ACHN (cell line): ENCODE measurements around the gene TSFM.
"Not testable (repeated sequence)": the region's sequence is repeated elsewhere in the genome, so short reads cannot be mapped to it uniquely, and the experiment has no call there.

Experiments used
- DNase-seq: peaks from one replicate; pipeline ENCODE4 v3.0.0-alpha.2; 2015
- in situ Hi-C: cut with HindIII; loops from 2 replicates; pipeline ENCODE4 v1.10.0; 2017; ENCODE audit warnings: low sequenced_read_pairs, low pct_ligation_motif_present, low pct_unique_long_range_greater_than_20kb

TSFM gene

GRCh38 chr12:57806677-57807076, 24.1 kb downstream of the TSFM start:
- in situ Hi-C loops = no loop called here
- no peak for DNase-seq

GRCh38 chr12:57807285-57807684, 24.7 kb downstream of the TSFM start:
- in situ Hi-C loops = no loop called here
- no peak for DNase-seq

DNA sequence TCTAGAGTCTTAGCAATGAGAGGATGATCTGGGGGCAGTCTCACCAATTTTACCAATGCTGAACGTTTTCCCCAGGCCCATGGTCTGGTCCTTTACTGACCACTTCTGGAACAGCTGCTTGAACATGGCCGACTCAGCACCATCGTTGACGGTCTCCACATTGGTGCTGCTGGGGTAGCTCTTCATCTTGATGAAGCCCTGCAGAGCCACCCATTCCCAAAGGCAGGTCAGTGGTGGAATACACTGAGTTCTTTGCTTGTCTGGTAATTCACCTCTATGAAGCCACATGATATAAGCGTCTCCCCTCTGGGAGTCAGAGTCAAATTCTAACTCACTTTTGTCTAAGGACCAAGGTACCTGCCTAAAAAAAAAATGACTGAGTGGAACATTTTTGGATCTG, 25.8 kb downstream of the TSFM start:
- no peak for DNase-seq
- in situ Hi-C loops = no loop called here

DNA sequence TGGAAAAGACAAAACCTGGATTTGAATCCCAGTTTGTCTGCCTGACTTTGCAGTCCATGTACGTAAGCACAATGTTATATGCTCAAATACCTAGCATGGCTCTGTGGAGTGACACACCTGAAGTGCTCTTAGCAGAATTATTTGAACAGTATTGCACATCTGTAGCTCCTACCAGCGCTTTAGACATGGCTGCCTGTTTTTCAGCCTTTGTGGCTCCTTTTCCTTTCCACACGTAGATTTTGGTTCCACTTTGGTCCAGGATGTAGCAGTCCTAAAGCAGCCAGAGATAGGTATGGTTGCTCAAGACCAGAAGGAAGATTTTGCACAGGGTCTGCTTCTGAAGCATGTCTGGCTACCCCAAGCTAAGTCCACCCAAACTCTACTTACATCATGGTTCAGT, 26.8 kb downstream of the TSFM start:
- in situ Hi-C loops = no loop called here
- no peak for DNase-seq

DNA sequence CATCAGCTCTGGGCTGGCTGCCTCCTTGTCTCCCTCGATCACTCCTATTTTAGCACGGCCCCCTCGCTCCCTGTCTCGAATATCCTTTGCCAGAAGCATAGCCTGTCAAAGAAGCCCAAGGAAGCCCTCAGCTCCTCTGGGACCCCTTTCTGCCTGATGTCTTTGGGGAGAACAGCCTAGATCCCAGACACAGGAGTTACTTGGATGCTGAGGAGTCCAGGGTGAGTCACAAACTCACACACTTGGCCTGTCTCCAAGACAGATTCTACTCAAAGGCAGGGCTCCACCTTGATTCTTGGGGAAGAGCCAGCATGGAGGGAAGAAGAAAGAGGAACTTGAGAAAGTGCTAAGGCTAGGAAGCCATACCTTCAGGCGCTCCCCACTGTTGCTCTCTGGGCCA, 27.9 kb downstream of the TSFM start:
- DNase-seq = peak; percentile 51
- in situ Hi-C loops = no loop called here

DNA sequence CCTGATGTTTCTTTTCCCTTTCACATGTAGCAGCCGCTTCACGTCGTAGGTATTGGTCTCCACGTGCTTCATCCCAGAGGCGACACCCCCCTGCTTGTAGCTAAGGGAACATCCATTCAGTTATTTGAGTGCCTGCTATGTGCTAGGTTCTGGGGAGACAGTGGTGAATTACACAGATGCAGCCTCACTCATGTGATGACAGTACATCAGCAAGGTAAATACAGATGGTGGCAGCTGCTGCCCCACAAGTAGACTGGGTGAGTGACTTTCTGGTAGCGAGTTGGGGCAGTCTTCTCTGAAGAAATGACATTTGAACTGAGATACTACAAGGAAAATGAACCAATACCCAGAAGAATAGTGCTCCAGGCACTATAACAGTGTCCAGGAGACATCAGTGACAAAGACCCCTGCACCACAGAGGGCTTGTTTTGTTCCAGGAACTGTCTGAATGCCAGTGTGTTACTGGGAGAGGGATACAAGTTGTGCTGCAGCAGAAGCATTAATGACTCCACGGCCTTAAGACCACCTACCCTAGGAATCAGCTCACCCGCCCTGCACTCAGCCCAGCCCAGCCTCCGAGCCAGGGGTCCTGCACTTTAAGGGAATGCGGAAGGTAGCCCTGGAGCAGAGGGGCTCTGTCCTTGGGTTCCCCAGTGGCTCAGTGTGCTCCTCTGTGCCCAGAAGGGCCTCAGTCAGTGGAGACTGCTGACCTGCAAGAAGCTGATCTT, 28.6 kb downstream of the TSFM start:
- no peak for DNase-seq
- in situ Hi-C loops = no loop called here

DNA sequence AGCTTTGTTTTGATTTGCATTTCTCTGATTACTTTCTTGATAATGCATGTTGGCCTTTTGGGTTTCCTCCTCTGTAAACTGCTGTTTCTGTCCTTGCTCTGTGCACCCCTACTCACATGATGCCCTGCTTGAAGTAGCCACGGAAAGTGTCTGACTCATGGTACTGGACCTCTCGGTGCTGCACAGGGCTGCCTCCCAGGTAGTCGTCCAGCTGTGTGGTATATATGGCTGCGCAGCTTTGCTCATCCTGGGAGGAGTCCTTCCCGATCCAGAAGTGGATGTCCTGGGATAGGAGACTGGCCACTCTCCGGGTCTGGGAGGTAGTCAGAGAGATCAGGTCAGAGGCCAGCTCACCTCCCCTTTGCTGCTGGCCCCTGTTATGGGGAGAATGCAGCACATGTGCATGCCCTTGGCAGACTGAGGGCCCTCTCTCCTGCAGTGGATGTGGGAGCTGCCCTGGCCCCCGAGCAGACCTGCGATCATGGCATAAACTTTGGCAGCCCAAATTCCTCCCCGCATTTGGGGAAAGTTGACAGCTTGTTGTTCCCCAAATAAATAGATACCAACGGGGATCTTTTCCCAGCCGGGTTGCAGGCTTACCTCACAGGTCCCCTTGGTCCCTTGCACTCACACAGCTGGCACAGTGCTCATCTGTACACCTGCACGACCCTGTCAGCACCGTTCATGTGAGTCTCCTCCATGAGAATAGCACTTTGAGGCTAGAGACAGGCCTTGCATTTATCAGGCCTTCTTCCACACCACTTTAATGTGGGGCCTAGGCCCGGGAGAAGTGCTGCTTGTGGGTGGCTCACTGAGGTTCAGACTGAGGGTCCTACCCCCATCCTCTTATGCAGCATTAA, 30.8 kb downstream of the TSFM start:
- in situ Hi-C loops = no loop called here
- no peak for DNase-seq

DNA sequence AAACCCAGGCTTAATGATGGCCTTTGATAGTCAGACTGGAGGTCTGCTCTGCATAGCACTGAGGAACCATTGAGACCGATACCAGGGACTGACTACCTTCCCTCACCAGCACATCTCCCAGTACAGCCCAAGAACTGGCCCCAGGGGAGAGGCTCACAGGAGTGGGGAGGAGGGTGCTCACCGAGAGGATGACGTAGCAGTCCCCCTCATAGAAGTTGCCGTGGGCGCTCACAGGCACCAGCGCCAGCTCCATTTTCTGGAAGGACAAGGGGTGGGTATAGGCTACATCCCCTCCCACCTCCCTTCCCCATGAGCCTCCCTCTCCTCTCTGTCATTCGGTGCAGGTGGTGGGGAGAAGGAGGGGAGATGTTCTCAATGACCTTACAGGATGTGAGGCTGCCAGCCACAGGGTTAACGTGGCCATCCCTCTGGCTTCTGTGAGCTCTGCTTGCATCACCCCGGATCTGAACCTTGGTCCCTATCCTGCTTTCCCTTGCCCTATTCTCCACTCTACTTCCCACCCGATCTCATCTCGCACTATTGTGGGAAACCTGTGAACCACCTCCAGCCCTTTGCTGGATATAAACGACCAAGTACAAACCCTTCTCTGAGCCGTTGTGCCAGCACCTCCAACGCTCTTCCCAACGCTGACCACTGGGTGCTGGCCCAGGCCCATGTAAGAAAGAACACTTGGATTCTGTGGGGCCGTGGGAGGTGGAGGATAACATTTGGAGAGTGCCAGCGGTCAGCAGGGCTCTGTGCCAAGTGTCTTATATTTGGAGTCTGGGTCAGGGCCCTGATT, 31.6 kb downstream of the TSFM start:
- DNase-seq = no peak

DNA sequence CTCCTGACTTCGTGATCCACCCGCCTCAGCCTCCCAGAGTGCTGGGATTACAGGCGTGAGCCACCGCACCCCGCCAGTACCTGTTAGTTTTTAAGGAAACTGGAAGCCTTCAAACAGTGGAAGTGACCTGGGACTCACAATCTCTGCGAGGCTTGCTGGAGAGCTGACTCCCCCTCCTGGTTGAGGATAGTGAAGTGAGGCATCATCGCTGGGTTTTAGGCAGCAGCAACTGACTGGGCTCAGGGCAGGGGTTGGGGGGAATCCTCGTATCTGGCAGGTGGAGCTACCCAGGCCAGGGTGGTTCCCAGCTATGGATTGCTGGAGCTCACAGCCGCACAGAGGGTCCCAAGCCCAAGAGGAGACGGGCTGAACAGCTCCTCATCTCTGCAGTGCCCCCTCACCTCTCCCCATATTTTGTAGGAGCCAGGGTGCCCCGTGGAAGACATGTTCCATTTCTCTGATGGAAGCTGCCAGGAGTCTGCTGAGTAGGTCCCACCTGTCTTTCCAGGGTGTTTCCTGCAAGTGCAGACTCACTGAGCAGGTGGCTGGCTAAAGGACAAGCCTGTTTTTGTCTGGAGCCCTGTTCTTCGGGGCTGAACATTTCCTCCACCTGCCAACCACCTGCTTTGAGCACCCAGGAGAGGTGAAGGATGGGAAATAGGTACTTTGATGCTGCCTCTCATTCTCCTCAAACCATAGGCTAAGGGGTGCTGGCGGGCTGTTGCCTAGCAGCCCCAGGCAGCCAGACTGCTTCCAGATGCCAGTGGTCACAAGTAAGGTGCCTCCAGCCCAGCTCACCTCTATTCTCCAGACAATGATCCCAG, 32.8 kb downstream of the TSFM start:
- DNase-seq = peak; percentile 19
- in situ Hi-C loops = no loop called here

More for the DNA sequence above, 31.6 kb downstream of the TSFM start:
- in situ Hi-C loops = no loop called here

- no peak for DNase-seq
- in situ Hi-C loops = no loop called here
These were observed 33.6 kb downstream of the TSFM start for GRCh38 chr12:57816001-57816854.

GRCh38 chr12:57816855-57817151, 34.2 kb downstream of the TSFM start:
- in situ Hi-C loops = no loop called here
- no peak for DNase-seq

DNA sequence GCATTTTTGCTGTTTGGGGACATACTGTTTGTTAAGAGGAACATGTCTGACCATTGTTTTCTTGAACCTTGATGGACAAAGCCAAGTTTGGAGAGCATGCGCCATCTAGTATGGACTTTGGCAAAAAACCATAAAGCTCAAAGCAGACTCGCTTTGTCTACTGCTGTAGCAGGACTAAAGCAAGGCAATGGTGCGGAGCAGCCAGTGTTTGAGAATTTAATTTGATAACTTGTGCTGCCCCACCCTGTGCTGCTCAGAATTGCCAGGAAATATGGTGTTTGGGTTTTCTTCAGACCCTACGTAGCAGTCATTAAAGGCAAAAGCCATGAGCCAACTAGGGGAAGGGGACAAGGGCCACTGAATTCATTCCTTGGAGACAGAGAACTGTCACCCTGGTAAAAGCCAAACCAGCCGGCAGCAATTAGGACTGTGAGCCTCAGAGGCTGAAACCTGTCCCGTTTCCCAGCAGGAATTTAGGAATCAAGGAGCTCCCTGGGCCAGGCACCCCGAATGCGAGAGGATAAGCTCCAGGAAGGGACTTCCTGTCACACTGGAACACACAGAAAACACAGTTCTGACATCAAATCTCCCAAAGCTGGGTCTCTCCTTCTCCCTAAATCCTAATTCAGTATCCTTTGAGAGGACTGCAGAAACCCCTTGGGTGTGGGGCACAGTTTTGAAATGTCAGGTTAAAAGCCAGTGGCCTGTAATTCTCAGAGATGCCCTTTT, 34.8 kb downstream of the TSFM start:
- in situ Hi-C loops = no loop called here
- DNase-seq = no peak

GRCh38 chr12:57817990-57818331, 35.4 kb downstream of the TSFM start:
- in situ Hi-C loops, DNase-seq: not testable (repeated sequence)

DNA sequence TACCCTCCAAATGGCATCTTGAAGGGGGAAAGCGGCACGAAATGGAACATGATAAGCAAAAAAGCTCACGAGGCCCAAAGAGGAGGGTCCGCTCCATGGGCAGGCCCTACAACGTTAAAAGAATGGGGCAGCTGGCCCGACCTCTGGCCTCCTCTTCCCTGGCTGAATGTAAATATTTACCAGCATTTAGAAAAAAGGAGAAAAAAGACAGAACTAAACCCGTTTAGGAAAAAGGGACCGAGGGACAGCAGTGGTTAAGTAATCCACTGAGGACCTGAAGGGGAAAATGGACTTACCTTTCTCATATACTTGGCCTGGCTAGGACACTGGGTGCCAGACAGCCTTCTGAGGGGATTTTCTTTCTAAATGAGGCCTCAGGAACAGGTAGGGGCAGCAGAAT, 37.5 kb downstream of the TSFM start:
- in situ Hi-C loops, DNase-seq: not testable (repeated sequence)

- in situ Hi-C loops = not testable (repeated sequence)
These were observed 38.4 kb downstream of the TSFM start for GRCh38 chr12:57821015-57821414.

DNA sequence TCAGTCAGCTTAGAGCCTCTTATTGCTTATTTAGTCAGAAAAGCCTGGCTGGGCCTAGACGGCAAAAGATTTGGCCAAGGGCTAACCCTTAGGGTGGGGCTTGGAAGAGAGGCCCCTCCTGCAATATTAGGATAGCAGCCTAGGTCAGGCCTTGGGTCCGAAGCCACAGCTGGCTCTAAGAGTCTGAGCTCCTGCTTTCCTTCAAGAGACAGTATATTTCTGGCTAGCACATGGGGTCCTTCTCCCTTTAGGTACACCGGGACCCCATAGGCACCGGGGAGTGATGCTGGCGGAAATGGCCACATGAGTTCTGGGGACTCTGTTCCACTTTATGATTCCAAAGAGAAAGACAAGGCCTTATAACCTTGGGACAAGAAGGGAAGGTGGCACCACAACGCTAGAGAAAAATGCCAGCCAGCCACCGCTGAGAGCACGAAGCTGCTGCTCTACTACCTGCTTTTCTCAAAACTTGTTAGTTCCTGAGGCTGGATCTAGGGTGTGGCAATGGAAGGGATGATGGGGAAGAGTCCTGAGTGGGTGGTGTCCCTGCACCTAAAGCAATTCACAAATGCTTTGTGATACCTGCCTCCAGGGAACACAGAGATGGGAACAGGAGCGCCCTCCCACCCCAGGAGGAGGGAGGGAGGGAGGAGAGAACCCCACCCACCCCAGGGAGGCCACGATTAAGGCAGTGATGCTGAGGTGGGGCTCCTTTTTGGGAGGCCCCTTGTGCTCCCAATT, 39.1 kb downstream of the TSFM start:
- in situ Hi-C loops = no loop called here
- no peak for DNase-seq

More at GRCh38 chr12:57821015-57821414, 38.4 kb downstream of the TSFM start:
- DNase-seq = not testable (repeated sequence)
